Measurements from ENCODE around the gene BRPF3.

DNA sequence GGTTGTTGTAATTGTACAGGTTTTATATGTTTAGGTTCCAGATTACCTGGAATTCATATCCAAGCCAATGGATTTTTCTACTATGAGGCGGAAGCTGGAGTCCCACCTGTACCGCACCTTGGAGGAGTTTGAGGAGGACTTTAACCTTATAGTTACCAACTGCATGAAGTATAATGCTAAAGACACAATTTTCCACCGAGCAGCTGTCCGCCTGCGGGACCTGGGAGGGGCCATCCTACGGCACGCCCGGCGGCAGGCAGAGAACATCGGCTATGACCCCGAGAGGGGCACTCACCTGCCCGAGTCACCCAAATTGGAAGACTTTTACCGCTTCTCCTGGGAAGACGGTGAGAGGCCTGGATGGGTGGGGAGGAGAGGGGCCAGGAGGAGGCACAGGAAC is 13.6 kb downstream of the BRPF3 start:
- TF ChIP-seq, protein P1, sequence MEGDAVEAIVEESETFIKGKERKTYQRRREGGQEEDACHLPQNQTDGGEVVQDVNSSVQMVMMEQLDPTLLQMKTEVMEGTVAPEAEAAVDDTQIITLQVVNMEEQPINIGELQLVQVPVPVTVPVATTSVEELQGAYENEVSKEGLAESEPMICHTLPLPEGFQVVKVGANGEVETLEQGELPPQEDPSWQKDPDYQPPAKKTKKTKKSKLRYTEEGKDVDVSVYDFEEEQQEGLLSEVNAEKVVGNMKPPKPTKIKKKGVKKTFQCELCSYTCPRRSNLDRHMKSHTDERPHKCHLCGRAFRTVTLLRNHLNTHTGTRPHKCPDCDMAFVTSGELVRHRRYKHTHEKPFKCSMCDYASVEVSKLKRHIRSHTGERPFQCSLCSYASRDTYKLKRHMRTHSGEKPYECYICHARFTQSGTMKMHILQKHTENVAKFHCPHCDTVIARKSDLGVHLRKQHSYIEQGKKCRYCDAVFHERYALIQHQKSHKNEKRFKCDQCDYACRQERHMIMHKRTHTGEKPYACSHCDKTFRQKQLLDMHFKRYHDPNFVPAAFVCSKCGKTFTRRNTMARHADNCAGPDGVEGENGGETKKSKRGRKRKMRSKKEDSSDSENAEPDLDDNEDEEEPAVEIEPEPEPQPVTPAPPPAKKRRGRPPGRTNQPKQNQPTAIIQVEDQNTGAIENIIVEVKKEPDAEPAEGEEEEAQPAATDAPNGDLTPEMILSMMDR (IDR thresholded peaks at IDR 0.05): no peak
- TF ChIP-seq POLR2A (IDR thresholded peaks at IDR 0.05): no peak
